IPS-18c (cell line): ENCODE data around the gene MBD3L5.
"Not testable (repeated sequence)": the region's sequence is repeated elsewhere in the genome, so short reads cannot be mapped to it uniquely, and the experiment has no call there.

Source experiments
- H3K4me3 ChIP-seq: 2 replicates; pipeline ENCODE4 v1.7.0; 2013; ENCODE audit warnings: low read depth, mild to moderate bottlenecking, low read length, moderate library complexity; ENCODE audit not compliant: insufficient read depth
- H3K9me3 ChIP-seq: one replicate; pipeline ENCODE4 v1.6.1; 2013; ENCODE audit warnings: mild to moderate bottlenecking, low read length, moderate library complexity; ENCODE audit not compliant: control insufficient read depth, insufficient read depth

The MBD3L5 gene

GRCh38 chr19:7028790-7029189, 1.6 kb upstream of the MBD3L5 start:
- not testable (repeated sequence) for H3K9me3 ChIP-seq, H3K4me3 ChIP-seq

GRCh38 chr19:7040079-7040478, 9.7 kb downstream of the MBD3L5 start, which contains the start of gene MBD3L4:
TSS of gene MBD3L4 (minus strand) at chr19:7040179. CDS start at chr19:7040144, 35 bp downstream.
- H3K9me3 ChIP-seq, H3K4me3 ChIP-seq: not testable (repeated sequence)

GRCh38 chr19:7041563-7041962, 11.2 kb downstream of the MBD3L5 start:
- H3K4me3 ChIP-seq, H3K9me3 ChIP-seq: not testable (repeated sequence)

GRCh38 chr19:7049021-7049420, 18.6 kb downstream of the MBD3L5 start, which contains the start of gene MBD3L2:
TSS of gene MBD3L2 (plus strand) at chr19:7049321. CDS start at chr19:7049374, 53 bp downstream.
- H3K4me3 ChIP-seq, H3K9me3 ChIP-seq: not testable (repeated sequence)

GRCh38 chr19:7051421-7051820, 21.0 kb downstream of the MBD3L5 start:
- H3K4me3 ChIP-seq, H3K9me3 ChIP-seq: not testable (repeated sequence)

GRCh38 chr19:7052896-7053295, 22.5 kb downstream of the MBD3L5 start:
- H3K4me3 ChIP-seq = not testable (repeated sequence)

GRCh38 chr19:7054635-7055368, 24.4 kb downstream of the MBD3L5 start:
- not testable (repeated sequence) for H3K4me3 ChIP-seq, H3K9me3 ChIP-seq

More at GRCh38 chr19:7052896-7053295, 22.5 kb downstream of the MBD3L5 start:
- H3K9me3 ChIP-seq = not testable (repeated sequence)

- not testable (repeated sequence) for H3K9me3 ChIP-seq, H3K4me3 ChIP-seq
These were observed 25.3 kb downstream of the MBD3L5 start for GRCh38 chr19:7055679-7056078.

GRCh38 chr19:7056371-7056770, 26.0 kb downstream of the MBD3L5 start:
- H3K4me3 ChIP-seq, H3K9me3 ChIP-seq: not testable (repeated sequence)

GRCh38 chr19:7058576-7058975, 28.2 kb downstream of the MBD3L5 start, which contains the start of gene MBD3L3:
TSS of gene MBD3L3 (minus strand) at chr19:7058676. CDS start at chr19:7058605, 71 bp downstream.
- not testable (repeated sequence) for H3K4me3 ChIP-seq, H3K9me3 ChIP-seq

- not testable (repeated sequence) for H3K4me3 ChIP-seq, H3K9me3 ChIP-seq
These were observed 29.6 kb downstream of the MBD3L5 start for GRCh38 chr19:7059977-7060376.

GRCh38 chr19:7063339-7063738, 33.0 kb downstream of the MBD3L5 start:
- H3K4me3 ChIP-seq = no peak overlapping the region
- H3K9me3 ChIP-seq = peaks cover 2% of the 10 kb centered on the region

GRCh38 chr19:7063764-7064418, 33.5 kb downstream of the MBD3L5 start:
- no peak overlapping the region for H3K4me3 ChIP-seq
- H3K9me3 ChIP-seq = peaks cover 2% of the 10 kb centered on the region

- not testable (repeated sequence) for H3K4me3 ChIP-seq
These were observed 36.7 kb downstream of the MBD3L5 start for GRCh38 chr19:7067122-7067521.

GRCh38 chr19:7067716-7068115, 37.3 kb downstream of the MBD3L5 start:
- Histone ChIP-seq H3K9me3 (peaks cover 2% of the 10 kb centered on the region), H3K4me3 (no peak overlapping the region)

More at GRCh38 chr19:7067122-7067521, 36.7 kb downstream of the MBD3L5 start:
- not testable (repeated sequence) for H3K9me3 ChIP-seq

- peaks cover 2% of the 10 kb centered on the region for H3K9me3 ChIP-seq
- 0 out of 2 replicates have a peak overlapping the region, but pooled peaks have one; percentile 28 for H3K4me3 ChIP-seq
These were observed 38.2 kb downstream of the MBD3L5 start for GRCh38 chr19:7068599-7068998.

GRCh38 chr19:7069042-7069903, 38.9 kb downstream of the MBD3L5 start, which contains the start of gene ZNF557:
TSS of gene ZNF557 (plus strand) at chr19:7069703. CDS start at chr19:7075075, 5,372 bp downstream.
- no peaks in the 10 kb centered on the region for H3K9me3 ChIP-seq
- H3K4me3 ChIP-seq = peak within 1 kb of the TSS; percentile 90
